ENCODE results near the gene CHST15. TPM values are rescaled to one million over a fixed set of nuclear protein-coding genes. Genes with fewer than 3 reads are reported as not detected.

Gene CHST15
- total RNA-seq, 1 donor from 2014 or later, result 36.3 TPM

- DNase-seq (ENCODE audit: low read depth, low spot score), result no peak
These were observed 10.2 kb downstream of the CHST15 start for GRCh38 chr10:124083047-124083739.

GRCh38 chr10:124082555-124082954, 10.8 kb downstream of the CHST15 start:
- DNase-seq (ENCODE audit: low read depth, low spot score), result no peak

- no peak for DNase-seq (ENCODE audit: low read depth, low spot score)
These were observed 11.8 kb downstream of the CHST15 start for GRCh38 chr10:124081547-124082140.

GRCh38 chr10:124079864-124080263, 13.5 kb downstream of the CHST15 start:
- no peak for DNase-seq (ENCODE audit: low read depth, low spot score)

- DNase-seq (ENCODE audit: low read depth, low spot score), result no peak
These were observed 14.7 kb downstream of the CHST15 start for GRCh38 chr10:124078714-124079113.

- DNase-seq (ENCODE audit: low read depth, low spot score), result no peak
These were observed 15.4 kb downstream of the CHST15 start for GRCh38 chr10:124078028-124078427.

- no peak for DNase-seq (ENCODE audit: low read depth, low spot score)
These were observed 16.0 kb downstream of the CHST15 start for GRCh38 chr10:124077208-124077993.

GRCh38 chr10:124076148-124076733, 17.2 kb downstream of the CHST15 start:
- no peak for DNase-seq (ENCODE audit: low read depth, low spot score)

GRCh38 chr10:124075231-124075955, 18.0 kb downstream of the CHST15 start:
- no peak for DNase-seq (ENCODE audit: low read depth, low spot score)

- no peak for DNase-seq (ENCODE audit: low read depth, low spot score)
These were observed 18.8 kb downstream of the CHST15 start for GRCh38 chr10:124074501-124075109.

DNA sequence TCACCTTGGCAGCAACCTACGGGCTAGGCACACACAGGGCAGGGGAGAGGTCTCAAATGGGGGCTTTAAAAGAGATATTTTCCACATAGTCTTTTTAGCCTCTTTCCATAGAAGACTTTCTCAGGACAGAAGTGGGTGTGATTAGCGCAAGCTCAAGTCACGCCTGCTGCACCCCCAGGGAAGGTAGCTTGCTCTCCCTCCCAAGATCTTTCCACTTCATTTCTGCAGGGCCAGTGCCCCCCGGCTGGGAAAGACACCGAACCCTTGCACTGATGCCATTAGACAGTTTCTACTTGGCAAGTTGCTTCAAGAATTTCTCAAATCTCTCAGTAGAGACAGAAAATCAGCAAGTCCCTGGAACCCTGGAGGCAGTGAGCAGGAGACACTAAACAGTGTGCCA, 19.4 kb downstream of the CHST15 start:
- no peak for DNase-seq (ENCODE audit: low read depth, low spot score)

- DNase-seq (ENCODE audit: low read depth, low spot score), result no peak
These were observed 20.9 kb downstream of the CHST15 start for GRCh38 chr10:124072541-124072940.

- DNase-seq (ENCODE audit: low read depth, low spot score), result no peak
These were observed 21.3 kb downstream of the CHST15 start for GRCh38 chr10:124072106-124072505.

GRCh38 chr10:124071141-124071540, 22.3 kb downstream of the CHST15 start:
- no peak for DNase-seq (ENCODE audit: low read depth, low spot score)

GRCh38 chr10:124070666-124071065, 22.7 kb downstream of the CHST15 start:
- DNase-seq (ENCODE audit: low read depth, low spot score), result no peak

DNA sequence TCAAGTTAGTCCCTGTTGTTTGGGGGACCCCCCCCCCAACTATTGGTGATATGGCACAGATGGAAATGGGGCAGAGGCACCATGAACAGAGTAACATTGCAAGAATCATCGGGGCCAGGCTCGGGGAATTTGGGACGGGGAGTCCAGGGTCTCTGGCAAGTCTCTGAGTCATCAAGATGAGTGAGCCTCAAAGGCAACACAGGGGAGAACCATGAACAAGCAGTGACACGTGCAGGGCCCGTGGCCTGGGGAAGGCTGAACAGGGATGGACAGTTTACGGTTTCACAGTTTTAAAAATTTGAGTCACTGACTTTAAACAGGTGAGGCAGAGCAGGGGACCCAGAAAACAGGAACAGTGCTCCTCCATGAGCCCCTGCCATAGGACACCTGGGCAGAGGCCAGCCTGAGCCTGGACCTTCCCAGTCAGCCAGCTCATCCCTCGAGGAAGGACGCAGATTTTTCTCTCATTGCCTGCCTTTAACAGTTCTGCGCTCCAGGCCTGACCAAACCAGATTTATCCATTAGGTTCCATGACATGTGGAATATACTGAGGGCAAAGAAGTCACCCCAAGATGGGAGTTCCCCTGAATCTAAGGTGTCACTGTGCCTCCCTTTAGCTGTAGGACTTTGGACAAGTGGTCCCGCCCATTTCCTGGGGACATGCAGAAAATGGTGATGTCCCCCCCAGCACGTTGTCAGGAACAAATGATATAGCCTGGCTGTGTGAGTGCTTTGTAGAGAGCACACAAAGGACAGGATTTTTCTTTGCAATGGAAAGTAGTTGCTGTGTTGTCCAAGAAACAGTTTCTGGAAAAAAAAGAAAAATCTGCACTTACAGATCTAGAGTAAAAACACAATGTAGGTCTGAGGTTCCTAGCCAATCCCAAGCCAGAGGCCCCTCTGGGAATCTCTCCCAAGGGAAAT, 23.8 kb downstream of the CHST15 start:
- DNase-seq (ENCODE audit: low read depth, low spot score), result no peak

GRCh38 chr10:124068929-124069328, 24.5 kb downstream of the CHST15 start:
- DNase-seq (ENCODE audit: low read depth, low spot score), result no peak

GRCh38 chr10:124067825-124068400, 25.5 kb downstream of the CHST15 start:
- no peak for DNase-seq (ENCODE audit: low read depth, low spot score)
